Stimulated activated CD8-positive, alpha-beta memory T cell treated with anti-CD3 and anti-CD28 coated beads, Interleukin-7, amount 100 ng/mL, for 4 hours (primary cell): ENCODE results near the gene KIRREL3.
"Not testable (repeated sequence)": the region's sequence is repeated elsewhere in the genome, so short reads cannot be mapped to it uniquely, and the experiment has no call there.

ENCODE experiments used
- DNase-seq, 2 donors: peaks; one replicate each; pipeline ENCODE4 v3.0.0-alpha.2; 2020; ENCODE audit warnings: low read depth in 2 of 2

KIRREL3 gene

GRCh38 chr11:126405374-126405773 is 595.2 kb downstream of the KIRREL3 start:
- no peak for DNase-seq

- DNase-seq, result no peak
These were observed 596.2 kb downstream of the KIRREL3 start for GRCh38 chr11:126404367-126404766.

- DNase-seq, result no peak
These were observed 596.9 kb downstream of the KIRREL3 start for GRCh38 chr11:126403658-126404057.

GRCh38 chr11:126403022-126403581 is 597.5 kb downstream of the KIRREL3 start:
- no peak for DNase-seq

GRCh38 chr11:126400479-126400878 is 600.1 kb downstream of the KIRREL3 start:
- no peak for DNase-seq

- no peak for DNase-seq
These were observed 600.6 kb downstream of the KIRREL3 start for GRCh38 chr11:126400019-126400418.

GRCh38 chr11:126398721-126399120 is 601.8 kb downstream of the KIRREL3 start:
- DNase-seq, result no peak

GRCh38 chr11:126398296-126398695 is 602.3 kb downstream of the KIRREL3 start:
- no peak for DNase-seq

- DNase-seq, result no peak
These were observed 603.6 kb downstream of the KIRREL3 start for GRCh38 chr11:126396965-126397364.

GRCh38 chr11:126396266-126396665 is 604.3 kb downstream of the KIRREL3 start:
- DNase-seq, result not testable (repeated sequence)

GRCh38 chr11:126395784-126396183 is 604.8 kb downstream of the KIRREL3 start:
- DNase-seq, result not testable (repeated sequence)

- DNase-seq, result not testable (repeated sequence)
These were observed 605.9 kb downstream of the KIRREL3 start for GRCh38 chr11:126394634-126395072.

- no peak for DNase-seq
These were observed 606.5 kb downstream of the KIRREL3 start for GRCh38 chr11:126394036-126394435.

- DNase-seq, result no peak
These were observed 607.4 kb downstream of the KIRREL3 start for GRCh38 chr11:126393143-126393542.

- DNase-seq, result no peak
These were observed 607.9 kb downstream of the KIRREL3 start for GRCh38 chr11:126392633-126393013.

- DNase-seq, result no peak
These were observed 608.5 kb downstream of the KIRREL3 start for GRCh38 chr11:126391970-126392632.

GRCh38 chr11:126391286-126391954 is 609.1 kb downstream of the KIRREL3 start:
- DNase-seq, result no peak

- DNase-seq, result no peak
These were observed 610.2 kb downstream of the KIRREL3 start for GRCh38 chr11:126390272-126390867.

- DNase-seq, result no peak
These were observed 612.7 kb downstream of the KIRREL3 start for GRCh38 chr11:126387857-126388256.

- DNase-seq, result not testable (repeated sequence)
These were observed 613.9 kb downstream of the KIRREL3 start for GRCh38 chr11:126386729-126387071.

- no peak for DNase-seq
These were observed 614.4 kb downstream of the KIRREL3 start for GRCh38 chr11:126385991-126386728.

- no peak for DNase-seq
These were observed 616.0 kb downstream of the KIRREL3 start for GRCh38 chr11:126384449-126385070.
